Adipocyte (in vitro differentiated cells): ENCODE results near the gene CLCN6.
A peak's percentile ranks its signal among the peaks of the same experiment; 100 is the strongest.

ENCODE experiments used
- DNase-seq: peaks from one replicate; pipeline ENCODE4 v3.0.0-alpha.2; 2015; ENCODE audit warnings: low read depth
- H3K27me3 ChIP-seq: replicated peaks from 2 replicates; pipeline ENCODE4 v1.7.0; 2013; ENCODE audit warnings: mild to moderate bottlenecking, low read length, moderate library complexity; ENCODE audit not compliant: control insufficient read depth, insufficient read depth
- H3K36me3 ChIP-seq: 2 replicates; pipeline ENCODE4 v1.7.0; 2013; ENCODE audit warnings: low read length, mild to moderate bottlenecking, moderate library complexity; ENCODE audit not compliant: control insufficient read depth, insufficient read depth, severe bottlenecking
- H3K4me1 ChIP-seq: 2 replicates; pipeline ENCODE4 v1.7.0; 2013; ENCODE audit warnings: mild to moderate bottlenecking, low read length, moderate library complexity; ENCODE audit not compliant: control insufficient read depth, insufficient read depth
- H3K4me3 ChIP-seq: 2 replicates; pipeline ENCODE4 v1.7.0; 2013; ENCODE audit warnings: mild to moderate bottlenecking, low read length, moderate library complexity
- H3K9ac ChIP-seq: 2 replicates; pipeline ENCODE4 v1.7.0; 2013; ENCODE audit warnings: mild to moderate bottlenecking, low read length, moderate library complexity
- H3K9me3 ChIP-seq: 2 replicates; pipeline ENCODE4 v1.7.0; 2013; ENCODE audit warnings: mild to moderate bottlenecking, low read length, moderate library complexity; ENCODE audit not compliant: control insufficient read depth

The CLCN6 gene

DNA sequence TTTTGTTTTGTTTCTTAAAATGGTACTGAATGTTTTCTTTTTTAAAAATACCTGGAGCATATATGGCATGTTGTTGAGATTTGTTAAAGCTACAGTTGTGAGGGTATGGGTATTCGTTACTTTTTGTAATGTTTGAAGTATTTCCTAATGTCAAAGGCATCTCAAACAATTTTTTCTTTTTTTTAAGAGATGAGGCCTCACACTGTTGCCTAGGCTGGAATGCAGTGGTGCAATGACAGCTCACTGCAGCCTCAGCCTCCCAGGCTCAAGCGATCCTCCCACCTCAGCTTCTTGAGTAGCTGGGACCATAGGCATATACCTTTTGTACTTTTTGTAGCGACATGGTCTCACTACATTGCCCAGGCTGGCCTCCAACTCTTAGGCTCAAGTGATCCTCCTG lies 16.1 kb downstream of the CLCN6 start:
- Histone ChIP-seq H3K9ac (peak overlapping the region; percentile 28), H3K9me3 (no peaks in the 10 kb centered on the region), H3K4me3 (no peak overlapping the region), H3K27me3 (no peaks in the 10 kb centered on the region), H3K36me3 (peaks cover 90% of the 10 kb centered on the region), H3K4me1 (peaks cover 13% of the 10 kb centered on the region)
- peak; percentile 53 for DNase-seq

DNA sequence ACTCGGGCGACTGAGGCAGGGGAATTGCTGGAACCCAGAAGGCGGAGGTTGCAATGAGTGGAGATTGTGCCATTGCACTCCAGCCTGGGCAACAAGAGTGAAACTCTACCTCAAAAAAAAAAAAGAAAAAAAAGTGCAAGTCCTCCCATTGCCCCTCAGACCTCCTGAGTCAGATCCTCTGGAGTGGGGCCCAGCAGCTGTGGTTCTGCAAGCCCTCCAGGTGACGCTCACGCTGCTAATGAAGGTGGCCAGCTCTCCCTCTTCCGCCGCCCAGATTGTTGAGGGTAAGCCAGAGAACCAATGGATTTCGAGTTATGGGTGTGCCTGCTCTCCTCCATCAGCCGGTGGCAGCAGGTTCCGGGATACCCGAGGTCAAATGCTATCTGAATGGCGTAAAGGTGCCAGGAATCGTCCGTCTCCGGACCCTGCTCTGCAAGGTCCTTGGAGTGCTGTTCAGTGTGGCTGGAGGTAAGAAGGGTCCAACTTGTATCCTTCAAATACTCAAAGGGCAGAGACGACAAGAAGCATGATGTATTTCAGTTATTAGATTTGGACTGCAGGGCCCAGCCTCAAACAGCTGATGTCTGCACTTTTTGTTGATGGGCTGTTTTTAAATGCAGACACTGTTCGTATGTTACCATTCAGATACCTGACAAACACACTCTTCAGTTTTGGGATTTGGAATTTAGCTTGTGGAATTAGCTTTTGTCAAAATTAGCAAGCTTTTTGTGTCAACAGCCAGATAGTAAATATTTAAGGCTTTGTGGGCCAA lies 17.6 kb downstream of the CLCN6 start:
- H3K36me3 ChIP-seq = peaks cover 90% of the 10 kb centered on the region
- H3K9me3 ChIP-seq = no peaks in the 10 kb centered on the region
- DNase-seq = no peak

DNA sequence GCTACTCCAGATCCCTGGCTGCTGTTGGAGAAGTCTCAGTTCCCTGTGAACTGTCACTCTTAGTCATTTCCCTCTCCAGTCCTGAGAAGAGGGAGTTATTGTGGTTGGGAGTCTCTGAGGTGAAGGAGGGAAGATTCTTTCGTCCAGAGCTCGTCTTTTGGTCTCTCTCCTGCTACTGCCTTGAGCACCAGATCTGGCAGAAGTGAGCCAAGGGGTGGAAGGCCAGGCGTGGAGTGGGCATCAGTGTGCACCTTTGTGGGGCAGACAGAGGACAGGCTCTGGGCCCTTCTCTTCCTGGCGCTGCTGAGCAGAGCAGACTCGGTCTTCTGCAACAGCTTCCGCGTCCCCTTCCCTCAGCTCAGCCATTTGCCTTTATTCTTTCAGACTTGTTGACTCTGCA lies 19.1 kb downstream of the CLCN6 start:
- no peaks in the 10 kb centered on the region for H3K9me3 ChIP-seq
- H3K9ac ChIP-seq = no peak overlapping the region
- no peak overlapping the region for H3K4me3 ChIP-seq
- DNase-seq = no peak
- peaks cover 13% of the 10 kb centered on the region for H3K4me1 ChIP-seq
- H3K27me3 ChIP-seq = no peaks in the 10 kb centered on the region
- peaks cover 90% of the 10 kb centered on the region for H3K36me3 ChIP-seq

More for the DNA sequence above, 17.6 kb downstream of the CLCN6 start:
- Histone ChIP-seq H3K9ac (no peak overlapping the region), H3K4me3 (no peak overlapping the region), H3K27me3 (no peaks in the 10 kb centered on the region), H3K4me1 (peaks cover 13% of the 10 kb centered on the region)

DNA sequence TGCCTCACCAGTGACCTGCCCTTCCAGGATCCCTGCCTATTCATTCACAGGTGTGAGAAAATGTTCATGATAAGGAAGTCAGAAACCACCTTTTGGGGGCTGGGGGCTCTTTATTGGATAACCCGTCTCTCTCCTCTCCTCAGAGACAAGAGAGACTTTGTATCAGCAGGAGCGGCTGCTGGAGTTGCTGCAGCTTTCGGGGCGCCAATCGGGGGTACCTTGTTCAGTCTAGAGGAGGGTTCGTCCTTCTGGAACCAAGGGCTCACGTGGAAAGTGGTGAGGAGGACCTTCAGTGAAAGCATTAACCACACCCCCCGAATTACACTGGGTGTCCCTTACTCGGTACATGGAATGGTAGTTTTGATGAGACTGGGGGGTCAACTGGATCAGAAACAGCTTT lies 21.0 kb downstream of the CLCN6 start:
- Histone ChIP-seq H3K4me3 (no peak overlapping the region), H3K4me1 (peaks cover 7% of the 10 kb centered on the region), H3K27me3 (no peaks in the 10 kb centered on the region), H3K36me3 (peaks cover 92% of the 10 kb centered on the region), H3K9ac (no peak overlapping the region), H3K9me3 (no peaks in the 10 kb centered on the region)
- DNase-seq = no peak

DNA sequence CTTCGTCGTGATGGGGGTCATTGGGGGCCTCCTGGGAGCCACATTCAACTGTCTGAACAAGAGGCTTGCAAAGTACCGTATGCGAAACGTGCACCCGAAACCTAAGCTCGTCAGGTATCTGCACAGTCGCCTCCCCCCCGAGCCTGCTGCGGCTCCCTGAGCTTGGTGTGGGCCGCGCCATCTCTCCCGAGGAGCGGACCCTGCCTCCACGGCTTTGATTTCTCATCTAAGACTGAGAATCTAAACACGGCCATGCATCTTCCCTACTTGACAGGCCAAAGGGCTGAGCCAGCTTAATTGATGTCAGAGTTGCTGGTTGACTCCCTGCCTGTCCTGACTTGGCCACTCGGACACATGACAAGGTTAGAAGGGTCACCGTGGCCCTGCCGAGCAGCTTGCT lies 22.5 kb downstream of the CLCN6 start:
- DNase-seq = no peak
- Histone ChIP-seq H3K9ac (no peak overlapping the region), H3K36me3 (peaks cover 95% of the 10 kb centered on the region)

DNA sequence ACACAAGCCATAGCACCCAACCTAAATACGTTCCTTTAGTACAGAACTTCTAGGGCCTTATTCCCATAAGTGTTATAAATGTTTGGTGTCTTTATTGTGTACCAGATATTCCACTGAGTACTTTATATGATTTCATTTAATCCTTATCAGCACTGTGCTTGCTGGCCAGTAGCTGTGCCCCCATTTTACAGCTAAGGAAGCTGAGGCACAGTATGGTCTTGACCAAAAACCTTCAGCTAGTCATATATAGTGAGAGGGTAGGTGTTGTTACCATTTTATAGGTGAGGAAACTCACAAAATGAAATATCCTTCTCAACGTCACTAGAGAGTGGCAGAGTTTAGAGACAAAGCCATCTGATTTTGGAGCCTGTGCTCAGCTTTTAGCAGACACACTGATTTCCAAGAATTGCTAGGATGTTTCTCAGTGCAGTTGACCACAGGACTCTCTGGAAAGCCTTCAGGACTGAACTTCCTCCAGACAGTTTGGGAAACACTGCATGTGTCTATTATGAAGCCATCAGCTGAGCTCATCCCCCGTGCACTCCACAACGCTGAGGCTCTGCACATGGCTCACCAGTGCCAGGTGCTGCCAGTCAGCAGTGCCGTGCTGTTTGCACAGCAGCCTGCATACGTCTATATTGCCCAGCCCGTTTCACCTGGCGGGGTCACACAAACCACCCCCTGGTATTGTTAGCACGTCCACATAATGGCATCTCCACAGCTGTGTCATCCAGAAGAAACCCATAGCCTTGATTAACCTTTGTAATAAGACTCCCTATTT lies 26.1 kb downstream of the CLCN6 start:
- no peak overlapping the region for H3K4me3 ChIP-seq
- peaks cover 97% of the 10 kb centered on the region for H3K36me3 ChIP-seq
- no peaks in the 10 kb centered on the region for H3K9me3 ChIP-seq
- no peak for DNase-seq
- no peaks in the 10 kb centered on the region for H3K27me3 ChIP-seq
- no peaks in the 10 kb centered on the region for H3K4me1 ChIP-seq
- H3K9ac ChIP-seq = no peak overlapping the region

More for the DNA sequence above, 22.5 kb downstream of the CLCN6 start:
- no peaks in the 10 kb centered on the region for H3K27me3 ChIP-seq
- H3K4me1 ChIP-seq = no peaks in the 10 kb centered on the region
- no peaks in the 10 kb centered on the region for H3K9me3 ChIP-seq
- no peak overlapping the region for H3K4me3 ChIP-seq

DNA sequence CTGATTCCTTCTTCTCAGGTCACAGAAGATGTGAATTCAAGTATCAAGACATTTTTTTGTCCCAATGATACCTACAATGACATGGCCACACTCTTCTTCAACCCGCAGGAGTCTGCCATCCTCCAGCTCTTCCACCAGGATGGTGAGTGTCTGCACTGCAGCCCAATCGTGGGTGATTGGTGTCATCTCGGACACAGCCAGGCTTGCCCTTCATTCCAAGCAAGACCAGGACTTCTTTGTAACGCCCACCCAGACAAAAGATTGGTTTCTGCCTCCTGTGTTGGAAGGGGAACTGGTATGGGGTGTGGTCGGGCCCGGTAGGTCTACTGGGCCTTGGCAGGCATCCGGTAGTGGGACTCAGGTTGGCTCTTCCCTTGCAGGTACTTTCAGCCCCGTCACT lies 27.5 kb downstream of the CLCN6 start:
- Histone ChIP-seq H3K27me3 (no peaks in the 10 kb centered on the region), H3K4me3 (no peak overlapping the region), H3K9me3 (no peaks in the 10 kb centered on the region), H3K36me3 (peaks cover 97% of the 10 kb centered on the region), H3K4me1 (no peaks in the 10 kb centered on the region), H3K9ac (no peak overlapping the region)
- no peak for DNase-seq

- Histone ChIP-seq H3K4me1 (no peaks in the 10 kb centered on the region), H3K4me3 (no peak overlapping the region), H3K9me3 (no peaks in the 10 kb centered on the region), H3K9ac (no peak overlapping the region), H3K27me3 (no peaks in the 10 kb centered on the region), H3K36me3 (peaks cover 97% of the 10 kb centered on the region)
- no peak for DNase-seq
Observed at GRCh38 chr1:11833900-11834299, 27.9 kb downstream of the CLCN6 start.

DNA sequence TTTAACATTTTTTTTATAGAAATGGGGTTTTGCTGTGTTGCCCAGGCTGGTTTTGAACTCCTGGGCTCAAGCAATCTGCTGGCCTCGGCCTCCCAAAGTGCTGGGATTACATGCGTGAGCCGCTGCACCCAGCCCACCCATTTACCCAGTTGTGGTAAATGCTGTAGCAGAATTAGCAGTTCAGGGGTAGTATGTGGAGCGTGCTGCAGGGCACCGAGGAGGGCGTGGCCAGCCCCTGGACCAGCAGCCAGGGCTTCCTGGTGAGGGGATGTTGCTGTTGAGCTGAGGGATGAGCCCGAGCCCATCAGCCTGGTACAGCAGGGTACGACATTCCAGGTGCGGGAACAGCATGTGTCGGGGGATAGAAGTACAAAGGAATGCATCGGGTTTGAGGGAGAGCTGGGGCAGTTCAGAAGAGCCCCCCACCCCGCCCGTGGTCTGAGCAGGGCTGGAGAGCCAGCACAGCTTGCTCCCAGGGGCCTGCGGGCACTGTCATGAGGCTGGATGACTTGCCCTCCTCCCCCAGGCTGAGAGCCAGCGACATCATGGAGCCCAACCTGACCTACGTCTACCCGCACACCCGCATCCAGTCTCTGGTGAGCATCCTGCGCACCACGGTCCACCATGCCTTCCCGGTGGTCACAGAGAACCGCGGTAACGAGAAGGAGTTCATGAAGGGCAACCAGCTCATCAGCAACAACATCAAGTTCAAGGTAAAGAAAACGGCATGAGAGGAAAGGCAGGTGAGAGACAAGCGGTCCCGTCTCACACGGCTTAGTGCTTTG lies 29.6 kb downstream of the CLCN6 start:
- peaks cover 98% of the 10 kb centered on the region for H3K36me3 ChIP-seq

DNA sequence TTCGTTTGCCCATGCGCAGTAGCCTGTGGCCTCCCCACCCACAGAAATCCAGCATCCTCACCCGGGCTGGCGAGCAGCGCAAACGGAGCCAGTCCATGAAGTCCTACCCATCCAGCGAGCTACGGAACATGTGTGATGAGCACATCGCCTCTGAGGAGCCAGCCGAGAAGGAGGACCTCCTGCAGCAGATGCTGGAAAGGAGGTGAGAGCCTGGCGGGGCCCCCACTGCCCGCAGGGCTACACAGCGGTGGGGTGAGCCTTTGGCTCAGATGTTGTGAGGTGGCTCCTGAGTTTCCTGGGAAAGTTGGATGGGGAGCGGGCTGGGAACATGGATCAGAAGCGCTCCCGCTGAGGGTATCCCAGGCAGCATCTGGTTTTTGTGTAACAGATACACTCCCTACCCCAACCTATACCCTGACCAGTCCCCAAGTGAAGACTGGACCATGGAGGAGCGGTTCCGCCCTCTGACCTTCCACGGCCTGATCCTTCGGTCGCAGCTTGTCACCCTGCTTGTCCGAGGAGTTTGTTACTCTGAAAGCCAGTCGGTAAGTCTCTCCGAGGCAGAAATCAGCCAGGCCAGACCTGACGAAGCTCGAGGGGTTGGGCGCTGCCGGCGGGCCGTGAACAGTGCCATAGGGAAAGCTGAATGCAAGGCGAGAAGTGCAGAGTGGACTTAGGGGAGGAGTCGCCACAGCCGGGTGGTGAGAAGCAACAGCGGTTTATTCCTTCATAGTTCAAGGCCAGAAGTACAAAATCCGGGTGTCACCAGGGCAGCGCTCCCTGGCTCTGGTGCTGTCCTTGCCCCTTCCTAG lies 31.2 kb downstream of the CLCN6 start:
- Histone ChIP-seq H3K9me3 (no peaks in the 10 kb centered on the region), H3K4me3 (no peak overlapping the region), H3K27me3 (no peaks in the 10 kb centered on the region), H3K9ac (no peak overlapping the region), H3K4me1 (no peaks in the 10 kb centered on the region), H3K36me3 (peaks cover 100% of the 10 kb centered on the region)
- no peak for DNase-seq

More for the DNA sequence above, 29.6 kb downstream of the CLCN6 start:
- Histone ChIP-seq H3K9ac (no peak overlapping the region), H3K4me3 (no peak overlapping the region), H3K9me3 (no peaks in the 10 kb centered on the region), H3K4me1 (no peaks in the 10 kb centered on the region), H3K27me3 (no peaks in the 10 kb centered on the region)
- DNase-seq = no peak
